Kidney epithelial cell (primary cell): ENCODE data around the gene KCNG2. TPM values are rescaled to one million over a fixed set of nuclear protein-coding genes. Genes with fewer than 3 reads are reported as not detected.

Experiments used
- DNase-seq: peaks from one replicate; pipeline ENCODE4 v3.0.0-alpha.2; 2010; ENCODE audit warnings: low read depth
- H3K27me3 ChIP-seq: 2 replicates; pipeline ENCODE4 v1.6.0; 2011; ENCODE audit warnings: low read length; ENCODE audit not compliant: control insufficient read depth, insufficient read depth
- H3K36me3 ChIP-seq: 2 replicates; pipeline ENCODE4 v1.5.1; 2011; ENCODE audit warnings: low read length; ENCODE audit not compliant: control insufficient read depth, insufficient read depth
- H3K4me3 ChIP-seq: 2 replicates; pipeline ENCODE4 v1.5.1; 2011; ENCODE audit warnings: low read depth, mild to moderate bottlenecking, control low read depth, low read length
- CTCF ChIP-seq: IDR thresholded peaks from 2 replicates; pipeline ENCODE4 v1.5.1; 2011; ENCODE audit warnings: mild to moderate bottlenecking, moderate library complexity, low read length, control low read depth, inconsistent platforms; ENCODE audit not compliant: insufficient read depth, poor library complexity, severe bottlenecking
- total RNA-seq: library from RNA; depleted of rRNA; stranded (reverse); fragments of >200 nt; gene quantifications from 2 replicates; pipeline ENCODE4 v1.2.3, GENCODE V29; 2015

KCNG2 gene
- total RNA-seq, 1 donor from 2014 or later, result not detected

- Histone ChIP-seq H3K4me3 (no peak overlapping the region), H3K36me3 (no peaks in the 10 kb centered on the region), H3K27me3 (no peaks in the 10 kb centered on the region)
- TF ChIP-seq CTCF, result no peak
- DNase-seq, result no peak
These were observed 103.9 kb downstream of the KCNG2 start for GRCh38 chr18:79901665-79902064.

GRCh38 chr18:79902075-79902474 lies 104.3 kb downstream of the KCNG2 start:
- Histone ChIP-seq H3K4me3 (no peak overlapping the region), H3K27me3 (no peaks in the 10 kb centered on the region), H3K36me3 (no peaks in the 10 kb centered on the region)
- DNase-seq, result no peak
- no peak for TF ChIP-seq CTCF

GRCh38 chr18:79902640-79903039 lies 104.9 kb downstream of the KCNG2 start:
- no peaks in the 10 kb centered on the region for H3K27me3 ChIP-seq
- H3K4me3 ChIP-seq, result no peak overlapping the region
- no peaks in the 10 kb centered on the region for H3K36me3 ChIP-seq
- DNase-seq, result no peak
- no peak for TF ChIP-seq CTCF

- Histone ChIP-seq H3K27me3 (no peaks in the 10 kb centered on the region), H3K4me3 (no peak overlapping the region), H3K36me3 (no peaks in the 10 kb centered on the region)
- no peak for DNase-seq
- no peak for TF ChIP-seq CTCF
These were observed 105.4 kb downstream of the KCNG2 start for GRCh38 chr18:79903071-79903635.

- TF ChIP-seq CTCF, result no peak
- Histone ChIP-seq H3K4me3 (no peak overlapping the region), H3K27me3 (no peaks in the 10 kb centered on the region), H3K36me3 (no peaks in the 10 kb centered on the region)
- no peak for DNase-seq
These were observed 106.1 kb downstream of the KCNG2 start for GRCh38 chr18:79903787-79904356.
